ENCODE results near the gene TNFRSF25.

The TNFRSF25 gene

DNA sequence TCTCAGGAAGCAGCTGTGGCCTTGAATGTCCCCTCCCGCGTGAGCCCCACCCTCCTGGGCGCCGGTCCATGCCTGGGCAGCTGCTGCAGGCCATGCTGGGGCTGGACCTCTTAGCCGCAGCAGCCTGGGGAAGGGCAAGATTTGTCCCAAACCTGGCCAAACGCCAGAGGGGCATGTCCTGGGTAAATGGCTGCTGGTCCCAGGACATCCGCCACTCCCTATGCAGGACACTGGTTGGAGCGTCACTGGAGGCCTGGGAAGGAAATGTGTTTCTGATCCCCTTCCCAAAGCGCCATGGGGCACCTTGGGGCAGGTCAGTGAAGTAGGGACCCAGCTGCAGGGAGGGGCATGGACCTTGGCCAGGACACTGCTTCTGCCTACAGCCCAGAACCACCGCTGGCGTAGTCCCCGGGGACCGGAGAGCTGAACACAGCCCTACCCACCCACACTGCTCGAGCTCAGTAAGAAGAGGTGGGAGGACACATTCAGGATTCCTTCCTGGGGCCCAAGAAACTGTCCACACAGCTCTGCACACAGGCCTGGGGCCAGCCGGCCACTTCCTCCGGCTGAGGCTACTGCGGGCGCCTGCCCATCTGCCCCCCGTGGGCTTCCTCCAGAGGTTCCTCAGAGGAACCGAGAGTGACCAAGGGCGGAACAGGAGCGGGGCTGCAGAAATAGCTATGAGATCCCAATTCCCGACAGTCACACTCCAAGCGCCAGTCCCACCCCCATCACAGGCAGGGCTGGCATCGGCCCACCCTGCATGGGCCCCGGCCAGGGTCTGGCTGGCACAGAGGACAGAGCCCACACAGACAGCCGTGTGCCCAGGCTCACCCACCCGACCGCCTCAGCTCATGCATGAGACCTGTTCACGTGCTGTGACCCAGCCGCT is 36.3 kb upstream of the TNFRSF25 start:
- Histone ChIP-seq H4K20me1 (ENCODE audit: insufficient read depth, low read length) (no peaks in the 10 kb centered on the region), H3K79me2 (ENCODE audit: low read length) (no peaks in the 10 kb centered on the region), H3K9ac (ENCODE audit: low read length) (no peak overlapping the region), H3K27me3 (ENCODE audit: low read depth, low read length) (0 out of 2 replicates have a peak, but pooled peaks cover 3% of the 10 kb centered on the region), H2AFZ (ENCODE audit: low read depth, low read length) (no peak overlapping the region), H3K4me2 (ENCODE audit: low read length) (no peak overlapping the region), H3K36me3 (replicated peaks; ENCODE audit: low read depth, low read length) (no peaks in the 10 kb centered on the region), H3K4me3 (ENCODE audit: low read length) (no peak overlapping the region), H3K9me3 (ENCODE audit: insufficient read depth, low read length) (no peaks in the 10 kb centered on the region), H3K4me1 (ENCODE audit: low read length) (no peaks in the 10 kb centered on the region), H3K27ac (ENCODE audit: low read length) (no peak overlapping the region)
- TF ChIP-seq, protein P1, sequence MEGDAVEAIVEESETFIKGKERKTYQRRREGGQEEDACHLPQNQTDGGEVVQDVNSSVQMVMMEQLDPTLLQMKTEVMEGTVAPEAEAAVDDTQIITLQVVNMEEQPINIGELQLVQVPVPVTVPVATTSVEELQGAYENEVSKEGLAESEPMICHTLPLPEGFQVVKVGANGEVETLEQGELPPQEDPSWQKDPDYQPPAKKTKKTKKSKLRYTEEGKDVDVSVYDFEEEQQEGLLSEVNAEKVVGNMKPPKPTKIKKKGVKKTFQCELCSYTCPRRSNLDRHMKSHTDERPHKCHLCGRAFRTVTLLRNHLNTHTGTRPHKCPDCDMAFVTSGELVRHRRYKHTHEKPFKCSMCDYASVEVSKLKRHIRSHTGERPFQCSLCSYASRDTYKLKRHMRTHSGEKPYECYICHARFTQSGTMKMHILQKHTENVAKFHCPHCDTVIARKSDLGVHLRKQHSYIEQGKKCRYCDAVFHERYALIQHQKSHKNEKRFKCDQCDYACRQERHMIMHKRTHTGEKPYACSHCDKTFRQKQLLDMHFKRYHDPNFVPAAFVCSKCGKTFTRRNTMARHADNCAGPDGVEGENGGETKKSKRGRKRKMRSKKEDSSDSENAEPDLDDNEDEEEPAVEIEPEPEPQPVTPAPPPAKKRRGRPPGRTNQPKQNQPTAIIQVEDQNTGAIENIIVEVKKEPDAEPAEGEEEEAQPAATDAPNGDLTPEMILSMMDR (IDR thresholded peaks at IDR 0.05; ENCODE audit: low read depth, low read length) = no peak

DNA sequence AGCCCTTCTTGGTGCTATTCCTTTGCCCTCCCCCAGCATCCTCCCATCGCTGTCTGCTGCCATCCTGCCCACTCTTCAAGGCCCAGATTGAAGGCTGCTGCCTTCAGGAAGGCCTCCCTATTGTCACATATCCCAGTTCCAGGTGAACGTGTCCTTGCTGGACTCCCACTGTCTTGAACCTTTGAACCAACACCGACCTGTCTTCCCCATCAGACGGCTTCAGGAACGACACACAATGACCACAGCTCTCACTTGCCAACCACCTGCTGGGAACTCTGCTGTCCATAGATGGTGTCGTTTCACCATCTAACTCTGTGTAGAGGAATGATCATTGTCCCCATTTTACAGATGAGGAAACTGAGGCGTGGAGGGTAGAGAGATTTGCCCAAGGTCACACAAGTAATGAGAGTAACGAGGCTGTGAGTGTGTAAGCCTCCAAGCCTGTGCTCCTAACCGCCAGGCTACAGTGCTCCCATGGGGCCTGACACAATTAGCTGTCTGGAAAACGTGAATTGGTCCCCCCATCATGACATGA is 35.4 kb upstream of the TNFRSF25 start:
- H3K9ac ChIP-seq (ENCODE audit: low read length) = no peak overlapping the region
- H4K20me1 ChIP-seq (ENCODE audit: insufficient read depth, low read length) = no peaks in the 10 kb centered on the region
- no peak overlapping the region for H3K4me3 ChIP-seq (ENCODE audit: low read length)
- no peaks in the 10 kb centered on the region for H3K36me3 ChIP-seq (replicated peaks; ENCODE audit: low read depth, low read length)
- peaks cover 10% of the 10 kb centered on the region for H3K27me3 ChIP-seq (ENCODE audit: low read depth, low read length)
- H2AFZ ChIP-seq (ENCODE audit: low read depth, low read length) = no peak overlapping the region
- H3K9me3 ChIP-seq (ENCODE audit: insufficient read depth, low read length) = no peaks in the 10 kb centered on the region
- no peak overlapping the region for H3K4me2 ChIP-seq (ENCODE audit: low read length)
- TF ChIP-seq, protein P1 (IDR thresholded peaks at IDR 0.05; ENCODE audit: low read depth, low read length) = no peak
- TF ChIP-seq EZH2phosphoT487 (IDR thresholded peaks at IDR 0.05; ENCODE audit: low read depth) = no peak
- no peaks in the 10 kb centered on the region for H3K79me2 ChIP-seq (ENCODE audit: low read length)
- no peak overlapping the region for H3K27ac ChIP-seq (ENCODE audit: low read length)
- H3K4me1 ChIP-seq (ENCODE audit: low read length) = peaks cover 3% of the 10 kb centered on the region; the same call in 1 of the 2 replicates

DNA sequence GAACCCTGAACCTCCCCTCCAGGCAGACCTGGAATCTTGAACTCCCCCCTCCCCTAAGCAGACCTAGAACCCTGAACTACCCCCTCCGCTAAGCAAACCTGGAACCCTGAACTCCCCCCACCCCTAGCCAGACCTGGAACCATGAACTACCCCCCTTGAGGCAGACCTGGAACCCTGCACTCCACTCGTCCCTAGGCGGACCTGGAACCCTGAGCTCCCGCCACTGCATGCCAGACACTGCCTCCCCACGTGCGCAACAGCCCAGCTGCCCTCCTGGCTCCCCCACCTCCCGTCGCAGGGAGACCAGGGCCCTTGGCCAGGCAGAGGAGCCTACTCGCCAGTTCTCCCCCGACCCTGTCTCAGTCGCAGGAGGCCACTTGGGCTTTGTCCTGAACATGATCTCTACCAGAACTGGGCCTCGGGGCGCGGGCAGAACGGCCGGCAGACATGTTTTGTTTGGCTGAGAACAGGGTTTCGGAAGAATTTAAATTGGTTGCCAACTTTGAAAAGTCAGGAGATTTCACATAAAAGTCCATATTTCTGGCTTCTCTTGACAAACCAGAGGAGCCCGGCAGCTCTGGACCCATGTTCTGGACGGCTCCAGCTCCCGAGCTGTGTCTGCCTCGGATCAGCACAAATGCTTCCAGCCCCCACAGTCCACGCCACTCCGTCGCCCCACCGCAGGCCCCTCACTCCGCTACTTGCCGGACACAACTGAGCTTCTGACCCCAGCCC is 34.7 kb upstream of the TNFRSF25 start:
- H3K27ac ChIP-seq (ENCODE audit: low read length) = no peak overlapping the region
- H3K36me3 ChIP-seq (replicated peaks; ENCODE audit: low read depth, low read length) = no peaks in the 10 kb centered on the region
- peaks cover 3% of the 10 kb centered on the region; the same call in 1 of the 2 replicates for H3K4me1 ChIP-seq (ENCODE audit: low read length)
- peaks cover 15% of the 10 kb centered on the region for H3K27me3 ChIP-seq (ENCODE audit: low read depth, low read length)
- no peaks in the 10 kb centered on the region for H4K20me1 ChIP-seq (ENCODE audit: insufficient read depth, low read length)
- no peak overlapping the region for H3K9ac ChIP-seq (ENCODE audit: low read length)
- H3K9me3 ChIP-seq (ENCODE audit: insufficient read depth, low read length) = no peaks in the 10 kb centered on the region
- TF ChIP-seq, protein P1 (IDR thresholded peaks at IDR 0.05; ENCODE audit: low read depth, low read length) = no peak
- no peak overlapping the region for H2AFZ ChIP-seq (ENCODE audit: low read depth, low read length)
- H3K79me2 ChIP-seq (ENCODE audit: low read length) = no peaks in the 10 kb centered on the region
- H3K4me2 ChIP-seq (ENCODE audit: low read length) = no peak overlapping the region
- H3K4me3 ChIP-seq (ENCODE audit: low read length) = no peak overlapping the region

DNA sequence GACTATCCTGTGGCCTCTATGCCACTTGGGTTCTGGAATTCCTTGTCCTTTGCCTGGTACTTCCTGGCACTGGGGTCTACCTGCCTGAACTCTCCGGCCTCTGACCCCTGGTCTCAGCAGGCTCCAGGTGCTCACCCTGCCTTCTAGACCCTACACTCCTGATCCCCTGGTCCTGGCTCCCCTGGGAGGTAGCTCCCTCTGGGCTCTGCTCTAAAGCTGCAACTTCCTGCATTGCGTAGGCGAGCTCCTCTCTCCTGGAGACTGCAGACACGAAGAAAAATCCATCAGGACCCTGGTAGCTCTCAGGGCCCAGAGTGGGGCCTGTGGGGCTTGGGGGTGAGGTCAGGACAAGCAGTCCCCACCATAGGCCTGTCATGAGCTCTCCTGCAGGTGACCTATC is 33.3 kb upstream of the TNFRSF25 start:
- H2AFZ ChIP-seq (ENCODE audit: low read depth, low read length) = no peak overlapping the region
- H4K20me1 ChIP-seq (ENCODE audit: insufficient read depth, low read length) = no peaks in the 10 kb centered on the region
- H3K4me2 ChIP-seq (ENCODE audit: low read length) = no peak overlapping the region
- no peak overlapping the region for H3K9ac ChIP-seq (ENCODE audit: low read length)
- peaks cover 3% of the 10 kb centered on the region; the same call in 1 of the 2 replicates for H3K4me1 ChIP-seq (ENCODE audit: low read length)
- H3K27ac ChIP-seq (ENCODE audit: low read length) = no peak overlapping the region
- no peaks in the 10 kb centered on the region for H3K79me2 ChIP-seq (ENCODE audit: low read length)
- no peaks in the 10 kb centered on the region for H3K9me3 ChIP-seq (ENCODE audit: insufficient read depth, low read length)
- H3K27me3 ChIP-seq (ENCODE audit: low read depth, low read length) = peaks cover 15% of the 10 kb centered on the region
- no peaks in the 10 kb centered on the region for H3K36me3 ChIP-seq (replicated peaks; ENCODE audit: low read depth, low read length)
- no peak for TF ChIP-seq EZH2phosphoT487 (IDR thresholded peaks at IDR 0.05; ENCODE audit: low read depth)
- TF ChIP-seq, protein P1 (IDR thresholded peaks at IDR 0.05; ENCODE audit: low read depth, low read length) = no peak
- no peak overlapping the region for H3K4me3 ChIP-seq (ENCODE audit: low read length)

Measured in OCI-LY3 (cell line).